Stomach (tissue), 9 donors: ENCODE results near the gene ITGA3. TPM values are rescaled to one million over a fixed set of nuclear protein-coding genes. Genes with fewer than 3 reads are reported as not detected.

Experiments used
- DNase-seq, 2 donors: peaks; one replicate each; pipeline versions ENCODE4 v3.0.0 to v3.0.0-alpha.2; 2013 to 2019
- H3K27ac ChIP-seq, 5 donors: fragments of 200-600 bp in 4 of 5; sonication (generic) in 4 of 5; one replicate each; pipeline ENCODE4 v1.5.1; 2013 to 2019; ENCODE audit warnings: mild to moderate bottlenecking in 1 of 5, moderate library complexity in 1 of 5
- H3K27me3 ChIP-seq, 3 donors: fragments of 200-600 bp; sonication (generic); one replicate each; pipeline ENCODE4 v1.5.1; 2017 to 2019; ENCODE audit warnings: mixed run types in 1 of 3
- H3K36me3 ChIP-seq, 4 donors: fragments of 200-600 bp; sonication (generic); 1 replicate in 3 of 4; 2 replicates in 1 of 4; pipeline ENCODE4 v1.5.1; 2016 to 2019
- H3K4me1 ChIP-seq, 4 donors: fragments of 200-600 bp; sonication (generic); one replicate each; pipeline ENCODE4 v1.5.1; 2016 to 2019
- H3K4me3 ChIP-seq, 4 donors: fragments of 200-600 bp; sonication (generic) in 3 of 4; one replicate each; pipeline ENCODE4 v1.5.1; 2016 to 2019; ENCODE audit warnings: mild to moderate bottlenecking in 1 of 4
- H3K9me3 ChIP-seq, 4 donors: fragments of 200-600 bp; sonication (generic); one replicate each; pipeline ENCODE4 v1.5.1; 2016 to 2019
- CTCF ChIP-seq, 7 experiments: fragments of 450-650 bp in 4 of 7; fragments of 200-600 bp in 3 of 7; sonication (generic) in 3 of 7; IDR thresholded peaks; one replicate each; pipeline ENCODE4 v1.5.1; 2016 to 2019; ENCODE audit warnings: antibody characterized with exemption in 7 of 7, control low read depth in 2 of 7, mild to moderate bottlenecking in 1 of 7
- EP300 ChIP-seq: sonication (generic); formaldehyde crosslinking; IDR thresholded peaks from one replicate; pipeline ENCODE4 v1.6.1; 2017; ENCODE audit warnings: antibody characterized with exemption
- POLR2A ChIP-seq, 4 donors: fragments of 450-650 bp; IDR thresholded peaks; one replicate each; pipeline ENCODE4 v1.6.1; 2016; ENCODE audit warnings: antibody characterized with exemption in 4 of 4, control low read depth in 2 of 4, mild to moderate bottlenecking in 1 of 4, moderate library complexity in 1 of 4
- POLR2AphosphoS5 ChIP-seq, 3 donors: sonication (generic); formaldehyde crosslinking; IDR thresholded peaks; one replicate each; pipeline ENCODE4 v1.6.1; 2016; ENCODE audit warnings: antibody characterized with exemption in 3 of 3
- WGBS, 5 donors: extraction: QIAGEN DNeasy Blood & Tissue Kit in 3 of 5; methylation state at CpG; one replicate each; pipeline versions ENCODE4 v1.1.5 to v1.1.7; 2013 to 2018; 5-methylcytosine and 5-hydroxymethylcytosine counted together
- intact Hi-C: fragments of 100-400 bp; cut with DNase I; formaldehyde crosslinking; loops from one replicate; pipeline ENCODE4 v1.15.1; 2023; ENCODE audit warnings: low total_unique reads
- polyA plus RNA-seq, 3 donors: library from polyadenylated mRNA; stranded (reverse); fragments of 200-250 nt; gene quantifications; one replicate each; pipeline ENCODE4 v1.2.3, GENCODE V29; 2013
- total RNA-seq, 5 donors: library from RNA; depleted of rRNA; stranded (reverse); fragments of >200 nt; gene quantifications; one replicate each; pipeline versions ENCODE4 v1.1.0 to v1.2.3, GENCODE V29; 2014 to 2016
- donor health status: healthy with polysubstance abuse.
- donor health status: Bipolar disorder and iron deficiency.
- donor health status: healthy.

ITGA3 gene
- total and polyA plus RNA-seq, 8 donors, result 6.9 to 698 (median 73.9) TPM

DNA sequence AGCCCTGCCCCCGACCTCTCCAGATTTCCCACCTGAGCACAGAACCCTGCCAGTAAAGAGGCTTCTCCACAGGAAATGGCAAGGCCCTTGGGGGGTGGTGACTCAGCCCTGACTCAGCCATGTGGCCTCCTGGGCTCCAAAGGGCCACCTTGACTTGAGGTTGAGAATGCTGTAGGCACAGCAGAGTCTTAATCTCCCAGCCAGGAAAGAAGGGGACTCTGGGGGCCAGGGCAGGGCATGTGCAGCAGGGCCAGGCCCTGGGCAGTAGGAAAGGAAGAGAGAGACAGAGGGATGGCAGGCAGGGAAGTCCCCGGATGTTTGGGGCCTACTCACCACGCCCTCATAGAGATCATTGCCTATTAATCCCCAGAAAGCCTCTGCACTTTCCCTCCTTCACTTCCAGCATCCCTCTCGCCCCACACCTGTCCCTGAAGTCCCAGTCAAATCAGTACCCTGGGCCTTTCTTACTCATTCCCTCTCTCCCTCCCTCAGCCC lies 4.8 kb upstream of the ITGA3 start:
- H3K36me3 ChIP-seq, result no peaks in the 10 kb centered on the region
- TF ChIP-seq POLR2A (IDR thresholded peaks at IDR 0.05), result no peak
- TF ChIP-seq EP300, result no peak
- peak in 1 of 3 donors; percentile 54 for TF ChIP-seq POLR2AphosphoS5 (IDR thresholded peaks at IDR 0.05)
- no peak for TF ChIP-seq CTCF (IDR thresholded peaks at IDR 0.05)
- H3K4me1 ChIP-seq, result peaks cover 46 to 93% (median 61%) of the 10 kb centered on the region in 4 donors
- intact Hi-C loops, result no loop called here
- H3K4me3 ChIP-seq, result no peak overlapping the region
- no peaks in the 10 kb centered on the region for H3K9me3 ChIP-seq
- H3K27ac ChIP-seq, result peak overlapping the region; percentile 20 to 97 (median 96)
- 61 to 76% (median 65%) methylated on average over 4 of the region's 4 CpGs for WGBS, 5 donors
- peaks cover 0 to 7% (median 0%) of the 10 kb centered on the region in 3 donors for H3K27me3 ChIP-seq
- peak; percentile 62 to 67 for DNase-seq

GRCh38 chr17:50051606-50052005 lies 4.3 kb upstream of the ITGA3 start:
- DNase-seq, result no peak
- Histone ChIP-seq H3K9me3 (no peaks in the 10 kb centered on the region), H3K4me1 (peaks cover 46 to 98% (median 65%) of the 10 kb centered on the region in 4 donors), H3K27me3 (peaks cover 0 to 12% (median 0%) of the 10 kb centered on the region in 3 donors), H3K27ac (peak overlapping the region; percentile 20 to 97 (median 96)), H3K36me3 (no peaks in the 10 kb centered on the region), H3K4me3 (no peak overlapping the region)
- WGBS, 5 donors, result 37 to 68% (median 43%) methylated on average over 2 of the region's 2 CpGs
- TF ChIP-seq POLR2AphosphoS5 (IDR thresholded peaks at IDR 0.05), result no peak
- no peak for TF ChIP-seq POLR2A (IDR thresholded peaks at IDR 0.05)
- no peak for TF ChIP-seq CTCF (IDR thresholded peaks at IDR 0.05)
- no peak for TF ChIP-seq EP300
- intact Hi-C loops, result no loop called here

DNA sequence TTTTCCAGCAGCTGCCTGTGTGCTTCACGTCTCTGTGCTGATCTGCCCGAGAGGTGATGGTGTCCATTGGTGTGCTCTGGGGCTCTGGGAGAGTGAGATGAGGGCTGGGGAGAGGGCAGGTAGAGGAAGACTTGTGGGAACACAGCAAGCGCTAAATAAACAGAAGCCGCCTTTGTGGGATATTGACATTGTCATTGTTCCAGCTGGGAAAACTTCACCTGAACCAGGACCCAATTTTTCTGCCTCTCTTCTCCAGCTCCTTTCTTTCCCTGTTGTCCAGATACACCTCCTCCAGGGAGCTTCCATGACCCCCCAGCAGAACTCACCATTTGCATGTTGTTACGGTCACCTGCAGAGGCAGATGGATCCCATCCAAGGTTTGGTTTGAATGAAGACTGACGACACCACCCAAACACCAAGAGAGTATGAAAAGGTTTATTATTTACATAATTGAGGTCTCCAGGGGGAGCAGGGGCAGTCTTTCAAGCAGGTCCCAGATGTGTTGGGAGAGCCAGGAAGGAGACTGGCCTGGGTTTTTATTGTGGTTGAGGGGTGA lies 3.6 kb upstream of the ITGA3 start:
- TF ChIP-seq EP300, result no peak
- no peak for TF ChIP-seq POLR2A (IDR thresholded peaks at IDR 0.05)
- no peak for TF ChIP-seq CTCF (IDR thresholded peaks at IDR 0.05)
- TF ChIP-seq POLR2AphosphoS5 (IDR thresholded peaks at IDR 0.05), result no peak
- Histone ChIP-seq H3K27me3 (peaks cover 0 to 12% (median 0%) of the 10 kb centered on the region in 3 donors), H3K4me3 (no peak overlapping the region), H3K36me3 (no peaks in the 10 kb centered on the region), H3K9me3 (no peaks in the 10 kb centered on the region), H3K27ac (peak overlapping the region; percentile 50 to 97 (median 96)), H3K4me1 (peaks cover 53 to 98% (median 70%) of the 10 kb centered on the region in 4 donors)
- intact Hi-C loops, result no loop called here
- 29 to 55% (median 46%) methylated on average over 5 to 6 of the region's 6 CpGs for WGBS, 5 donors
- peak in 1 of 2 donors; percentile 37 for DNase-seq

DNA sequence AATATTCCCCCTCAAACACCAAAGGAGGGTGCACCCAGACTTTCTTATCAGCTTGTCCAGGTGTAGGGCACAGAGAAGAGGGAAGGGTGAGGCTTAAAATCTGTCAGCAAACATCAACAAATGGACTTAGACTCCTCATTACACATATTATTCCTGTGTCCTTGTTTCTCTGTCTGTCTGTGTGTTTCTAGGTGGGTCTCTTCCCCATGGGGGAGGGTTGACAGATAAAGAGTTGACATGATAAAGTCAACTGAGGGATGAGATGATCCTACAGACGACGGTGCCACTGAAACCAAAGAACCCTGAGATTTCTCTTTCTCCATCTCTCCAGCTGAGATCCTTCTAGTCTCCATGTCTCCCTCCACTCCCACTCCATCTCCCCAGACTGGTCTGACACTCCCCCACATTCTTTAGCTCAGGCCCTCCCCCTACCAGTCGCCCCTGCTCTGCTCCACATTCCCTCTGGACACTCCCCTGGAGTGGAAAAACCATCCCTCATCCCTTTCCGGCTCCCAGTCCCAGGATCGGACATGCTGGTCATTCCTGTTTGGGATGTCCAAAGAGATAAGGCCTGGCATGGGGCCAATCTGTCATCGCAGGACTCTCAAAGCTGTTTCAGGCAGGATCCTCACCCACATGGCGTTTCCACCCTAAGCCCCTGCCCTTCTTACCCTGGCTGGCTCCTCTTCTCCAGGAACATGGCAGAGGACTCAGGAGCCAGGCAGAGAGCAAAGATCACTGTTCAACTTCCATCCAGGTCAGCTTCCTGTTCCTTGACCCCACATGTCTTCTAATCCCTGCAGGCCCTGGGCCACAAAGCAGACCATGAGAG lies 2.9 kb upstream of the ITGA3 start:
- H3K27ac ChIP-seq, result peak overlapping the region; percentile 50 to 97 (median 96)
- intact Hi-C loops, result no loop called here
- no peaks in the 10 kb centered on the region for H3K36me3 ChIP-seq
- H3K4me1 ChIP-seq, result peaks cover 60 to 98% (median 77%) of the 10 kb centered on the region in 4 donors
- H3K4me3 ChIP-seq, result no peak overlapping the region
- no peaks in the 10 kb centered on the region for H3K9me3 ChIP-seq
- TF ChIP-seq EP300 (no peak), POLR2A (IDR thresholded peaks at IDR 0.05) (no peak), POLR2AphosphoS5 (IDR thresholded peaks at IDR 0.05) (no peak), CTCF (IDR thresholded peaks at IDR 0.05) (no peak)
- peak; percentile 43 to 78 for DNase-seq
- WGBS, 5 donors, result 49 to 58% (median 55%) methylated on average over 7 of the region's 7 CpGs
- peaks cover 0 to 12% (median 0%) of the 10 kb centered on the region in 3 donors for H3K27me3 ChIP-seq
